BE2C (cell line): ENCODE results near the gene MCTP2.

Experiments used
- DNase-seq: peaks from one replicate; pipeline ENCODE4 v3.0.0-alpha.2; 2020
- H3K27me3 ChIP-seq: fragments of 250-450 bp; sonication (Bioruptor Pico); 2 replicates; pipeline ENCODE4 v1.5.1; 2020; ENCODE audit warnings: mild to moderate bottlenecking
- H3K36me3 ChIP-seq: fragments of 250-450 bp; sonication (Bioruptor Pico); 2 replicates; pipeline ENCODE4 v1.5.1; 2020; ENCODE audit warnings: mild to moderate bottlenecking
- H3K4me1 ChIP-seq: fragments of 250-450 bp; sonication (Bioruptor Pico); 2 replicates; pipeline ENCODE4 v1.5.1; 2020
- H3K4me3 ChIP-seq: 2 replicates; pipeline ENCODE4 v1.5.1; 2011; ENCODE audit warnings: low read depth, low read length
- H3K9me3 ChIP-seq: fragments of 250-450 bp; sonication (Bioruptor Pico); 2 replicates; pipeline ENCODE4 v1.5.1; 2020
- TF ChIP-seq, protein P1 (sequence below): IDR thresholded peaks from 2 replicates; pipeline ENCODE4 v1.5.1; 2012; ENCODE audit warnings: mild to moderate bottlenecking, low read depth, low read length

MCTP2 gene

GRCh38 chr15:94263341-94264273 is 32.2 kb downstream of the MCTP2 start:
- H3K4me1 ChIP-seq, result no peaks in the 10 kb centered on the region
- H3K4me3 ChIP-seq, result no peak overlapping the region
- DNase-seq, result no peak

GRCh38 chr15:94265009-94265408 is 33.6 kb downstream of the MCTP2 start:
- Histone ChIP-seq H3K4me3 (no peak overlapping the region), H3K36me3 (no peaks in the 10 kb centered on the region), H3K9me3 (no peaks in the 10 kb centered on the region), H3K4me1 (no peaks in the 10 kb centered on the region), H3K27me3 (no peaks in the 10 kb centered on the region)
- DNase-seq, result no peak
- TF ChIP-seq, protein P1, sequence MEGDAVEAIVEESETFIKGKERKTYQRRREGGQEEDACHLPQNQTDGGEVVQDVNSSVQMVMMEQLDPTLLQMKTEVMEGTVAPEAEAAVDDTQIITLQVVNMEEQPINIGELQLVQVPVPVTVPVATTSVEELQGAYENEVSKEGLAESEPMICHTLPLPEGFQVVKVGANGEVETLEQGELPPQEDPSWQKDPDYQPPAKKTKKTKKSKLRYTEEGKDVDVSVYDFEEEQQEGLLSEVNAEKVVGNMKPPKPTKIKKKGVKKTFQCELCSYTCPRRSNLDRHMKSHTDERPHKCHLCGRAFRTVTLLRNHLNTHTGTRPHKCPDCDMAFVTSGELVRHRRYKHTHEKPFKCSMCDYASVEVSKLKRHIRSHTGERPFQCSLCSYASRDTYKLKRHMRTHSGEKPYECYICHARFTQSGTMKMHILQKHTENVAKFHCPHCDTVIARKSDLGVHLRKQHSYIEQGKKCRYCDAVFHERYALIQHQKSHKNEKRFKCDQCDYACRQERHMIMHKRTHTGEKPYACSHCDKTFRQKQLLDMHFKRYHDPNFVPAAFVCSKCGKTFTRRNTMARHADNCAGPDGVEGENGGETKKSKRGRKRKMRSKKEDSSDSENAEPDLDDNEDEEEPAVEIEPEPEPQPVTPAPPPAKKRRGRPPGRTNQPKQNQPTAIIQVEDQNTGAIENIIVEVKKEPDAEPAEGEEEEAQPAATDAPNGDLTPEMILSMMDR, result no peak

More at GRCh38 chr15:94263341-94264273, 32.2 kb downstream of the MCTP2 start:
- no peaks in the 10 kb centered on the region for H3K27me3 ChIP-seq
- H3K36me3 ChIP-seq, result no peaks in the 10 kb centered on the region
- no peaks in the 10 kb centered on the region for H3K9me3 ChIP-seq
- TF ChIP-seq, protein P1, result no peak

DNA sequence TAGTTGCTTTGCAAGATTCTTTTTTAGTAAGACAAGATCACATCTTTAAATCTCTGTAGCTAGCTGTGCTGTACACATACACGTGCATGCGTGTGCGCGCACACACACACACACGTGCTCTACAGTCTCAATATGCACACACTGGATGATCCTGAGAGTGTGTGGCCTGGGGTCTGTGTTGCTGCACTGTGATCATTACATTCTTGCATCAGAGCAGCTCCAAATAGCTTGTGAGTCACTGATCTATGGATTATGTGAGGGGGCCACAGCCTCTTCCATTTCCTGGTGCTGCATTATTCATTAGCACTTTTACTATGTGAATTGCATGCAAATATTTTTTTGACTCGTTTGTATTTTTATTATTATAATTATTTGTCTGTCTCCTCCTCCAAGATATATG is 34.6 kb downstream of the MCTP2 start:
- Histone ChIP-seq H3K27me3 (no peaks in the 10 kb centered on the region), H3K4me1 (no peaks in the 10 kb centered on the region), H3K4me3 (no peak overlapping the region), H3K36me3 (no peaks in the 10 kb centered on the region), H3K9me3 (no peaks in the 10 kb centered on the region)
- no peak for DNase-seq
- TF ChIP-seq, protein P1, result no peak

- TF ChIP-seq, protein P1, result no peak
Observed at GRCh38 chr15:94266789-94267188, 35.4 kb downstream of the MCTP2 start.

GRCh38 chr15:94269954-94270353 is 38.6 kb downstream of the MCTP2 start:
- TF ChIP-seq, protein P1, result no peak
- Histone ChIP-seq H3K4me3 (no peak overlapping the region), H3K9me3 (no peaks in the 10 kb centered on the region)

More at GRCh38 chr15:94266789-94267188, 35.4 kb downstream of the MCTP2 start:
- no peak overlapping the region for H3K4me3 ChIP-seq
- no peaks in the 10 kb centered on the region for H3K36me3 ChIP-seq
- H3K4me1 ChIP-seq, result no peaks in the 10 kb centered on the region
- DNase-seq, result no peak
- H3K9me3 ChIP-seq, result no peaks in the 10 kb centered on the region
- no peaks in the 10 kb centered on the region for H3K27me3 ChIP-seq

DNA sequence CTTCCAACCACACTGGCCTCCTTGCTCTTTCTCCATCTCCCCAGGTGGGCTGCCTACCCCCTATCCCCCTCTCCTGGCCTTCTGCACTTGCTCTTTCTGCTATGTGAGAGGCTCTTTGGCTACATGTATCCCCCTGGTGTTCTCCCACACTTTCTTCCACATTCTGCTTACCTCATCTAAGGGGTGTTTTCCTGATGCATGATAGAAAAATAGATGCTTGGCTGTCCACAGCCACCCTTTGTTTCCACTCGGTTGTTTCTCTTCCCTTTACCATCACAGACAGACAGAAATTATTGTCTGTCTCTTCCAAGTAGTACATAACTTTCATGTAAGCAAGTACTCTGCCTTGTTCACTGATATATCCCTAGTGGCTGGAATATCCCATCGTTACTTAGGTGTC is 39.2 kb downstream of the MCTP2 start:
- TF ChIP-seq, protein P1, result no peak
- no peaks in the 10 kb centered on the region for H3K36me3 ChIP-seq
- H3K9me3 ChIP-seq, result no peaks in the 10 kb centered on the region
- H3K27me3 ChIP-seq, result no peaks in the 10 kb centered on the region
- H3K4me1 ChIP-seq, result no peaks in the 10 kb centered on the region
- no peak for DNase-seq
- no peak overlapping the region for H3K4me3 ChIP-seq

More at GRCh38 chr15:94269954-94270353, 38.6 kb downstream of the MCTP2 start:
- H3K36me3 ChIP-seq, result no peaks in the 10 kb centered on the region
- no peaks in the 10 kb centered on the region for H3K4me1 ChIP-seq
- DNase-seq, result no peak
- H3K27me3 ChIP-seq, result no peaks in the 10 kb centered on the region
